Sigmoid colon (tissue), 4 donors: ENCODE measurements around the gene SECTM1.

ENCODE experiments used
- CTCF ChIP-seq, 4 experiments: fragments of 450-650 bp in 3 of 4; fragments of 200-600 bp in 1 of 4; IDR thresholded peaks; one replicate each; pipeline ENCODE4 v1.5.1; 2016 to 2019; ENCODE audit warnings: antibody characterized with exemption in 4 of 4, mild to moderate bottlenecking in 3 of 4, moderate library complexity in 2 of 4
- POLR2A ChIP-seq, 2 donors: fragments of 450-650 bp; IDR thresholded peaks; one replicate each; pipeline ENCODE4 v1.6.1; 2016; ENCODE audit warnings: antibody characterized with exemption in 2 of 2, mild to moderate bottlenecking in 2 of 2, moderate library complexity in 2 of 2
- POLR2AphosphoS5 ChIP-seq, 4 donors: sonication (generic); formaldehyde crosslinking; IDR thresholded peaks; one replicate each; pipeline ENCODE4 v1.6.1; 2017; ENCODE audit warnings: antibody characterized with exemption in 4 of 4

- TF ChIP-seq POLR2A (IDR thresholded peaks at IDR 0.05) (no peak), CTCF (IDR thresholded peaks at IDR 0.05) (no peak), POLR2AphosphoS5 (IDR thresholded peaks at IDR 0.05) (no peak)
Observed at GRCh38 chr17:82343560-82343959, 10.0 kb upstream of the SECTM1 start.
